Ishikawa (cell line): ENCODE measurements around the gene GALR2.

ENCODE experiments used
- CEBPB ChIP-seq: IDR thresholded peaks from 2 replicates; pipeline ENCODE4 v1.6.1; 2012
- CREB1 ChIP-seq: IDR thresholded peaks from 2 replicates; pipeline ENCODE4 v1.6.1; 2012; ENCODE audit warnings: low read depth
- EGR1 ChIP-seq: IDR thresholded peaks from 2 replicates; pipeline ENCODE4 v1.6.1; 2012
- EP300 ChIP-seq: IDR thresholded peaks from 2 replicates; pipeline ENCODE4 v1.6.1; 2012; ENCODE audit warnings: borderline replicate concordance
- FOXM1 ChIP-seq: IDR thresholded peaks from 2 replicates; pipeline ENCODE4 v1.6.1; 2012; ENCODE audit warnings: low read depth, borderline replicate concordance
- MAX ChIP-seq: IDR thresholded peaks from 2 replicates; pipeline ENCODE4 v1.6.1; 2012
- NFIC ChIP-seq: IDR thresholded peaks from 2 replicates; pipeline ENCODE4 v1.6.1; 2012
- RAD21 ChIP-seq: IDR thresholded peaks from 2 replicates; pipeline ENCODE4 v1.6.1; 2012; ENCODE audit warnings: low read depth
- REST ChIP-seq: IDR thresholded peaks from 2 replicates; pipeline ENCODE4 v1.6.1; 2012; ENCODE audit warnings: low read depth, mild to moderate bottlenecking
- TAF1 ChIP-seq: IDR thresholded peaks from 2 replicates; pipeline ENCODE4 v1.6.1; 2012; ENCODE audit warnings: low read depth, mild to moderate bottlenecking
- TCF12 ChIP-seq: IDR thresholded peaks from 2 replicates; pipeline ENCODE4 v1.6.1; 2012; ENCODE audit warnings: low read depth
- TEAD4 ChIP-seq: IDR thresholded peaks from 2 replicates; pipeline ENCODE4 v1.6.1; 2012
- USF1 ChIP-seq: IDR thresholded peaks from 2 replicates; pipeline ENCODE4 v1.6.1; 2012
- YY1 ChIP-seq: IDR thresholded peaks from 2 replicates; pipeline ENCODE4 v1.6.1; 2012; ENCODE audit warnings: low read depth
- ZBTB7A ChIP-seq: IDR thresholded peaks from 2 replicates; pipeline ENCODE4 v1.6.1; 2012; ENCODE audit warnings: low read depth

Gene GALR2

GRCh38 chr17:76051561-76051960 lies 23.0 kb upstream of the GALR2 start:
- TF ChIP-seq CEBPB = no peak
- TF ChIP-seq YY1 = no peak
- TF ChIP-seq RAD21 = no peak
- TF ChIP-seq EP300 = no peak

- TF ChIP-seq ZBTB7A (no peak), EGR1 (no peak), MAX (no peak), USF1 (no peak), RAD21 (no peak), EP300 (no peak), FOXM1 (no peak), CEBPB (no peak), TEAD4 (no peak), NFIC (no peak), YY1 (no peak), CREB1 (no peak), TAF1 (no peak), TCF12 (no peak), REST (no peak)
Observed at GRCh38 chr17:76053246-76054111, 21.1 kb upstream of the GALR2 start.

GRCh38 chr17:76054112-76054476 lies 20.5 kb upstream of the GALR2 start:
- no peak for TF ChIP-seq TCF12
- 0 out of 2 replicates have a peak, but pooled peaks have one; percentile 20 for TF ChIP-seq MAX
- TF ChIP-seq TEAD4 = peak; percentile 56

GRCh38 chr17:76056882-76057281 lies 17.7 kb upstream of the GALR2 start:
- TF ChIP-seq TCF12 = no peak

GRCh38 chr17:76063875-76064546 lies 10.6 kb upstream of the GALR2 start:
- TF ChIP-seq RAD21 = no peak
- no peak for TF ChIP-seq TAF1
- no peak for TF ChIP-seq CEBPB
- TF ChIP-seq FOXM1 = no peak
- TF ChIP-seq ZBTB7A = no peak
- no peak for TF ChIP-seq EGR1
- TF ChIP-seq TEAD4 = no peak
- TF ChIP-seq MAX = no peak
- TF ChIP-seq USF1 = no peak
- no peak for TF ChIP-seq YY1
- TF ChIP-seq CREB1 = no peak
- TF ChIP-seq REST = no peak
- no peak for TF ChIP-seq NFIC

- TF ChIP-seq YY1 = no peak
- no peak for TF ChIP-seq TCF12
- no peak for TF ChIP-seq EP300
- TF ChIP-seq CREB1 = no peak
- no peak for TF ChIP-seq USF1
- TF ChIP-seq FOXM1 = no peak
Observed at GRCh38 chr17:76065775-76066174, 8.8 kb upstream of the GALR2 start.
